HEK293 (cell line): Measurements from ENCODE around the gene TIMM17A.
"Not testable (repeated sequence)": the region's sequence is repeated elsewhere in the genome, so short reads cannot be mapped to it uniquely, and the experiment has no call there.

ENCODE experiments used
- CTCF ChIA-PET: fragments of 350-600 bp; formaldehyde crosslinking; extraction: SDS; loops from one replicate; lab custom pipeline; 2021; ENCODE audit warnings: antibody characterized with exemption; lab: Yijun Ruan, JAX
- POLR2A ChIA-PET: fragments of 300-600 bp; formaldehyde crosslinking; extraction: SDS; loops from one replicate; lab custom pipeline; 2020; ENCODE audit warnings: antibody characterized with exemption, inconsistent platforms; lab: Yijun Ruan, JAX
- H3K27ac ChIP-seq: fragments of 200-500 bp; sonication (Bioruptor generic); 2 replicates; pipeline ENCODE4 v1.5.1; 2014; ENCODE audit warnings: low read depth, low read length, control low read depth, inconsistent platforms; ENCODE audit errors: extremely low read depth
- H3K36me3 ChIP-seq, 2 experiments: fragments of 200-500 bp in 1 of 2; sonication (Bioruptor generic) in 1 of 2; 1 replicate in 1 of 2; 2 replicates in 1 of 2; pipeline ENCODE4 v1.5.1; 2014 to 2017; ENCODE audit warnings: inconsistent platforms in 2 of 2, low read length in 2 of 2; ENCODE audit not compliant: control insufficient read depth in 2 of 2, insufficient read depth in 1 of 2
- H3K4me1 ChIP-seq: fragments of 200-500 bp; sonication (Bioruptor generic); 2 replicates; pipeline ENCODE4 v1.5.1; 2014; ENCODE audit warnings: mild to moderate bottlenecking, low read length, inconsistent platforms; ENCODE audit not compliant: control insufficient read depth, insufficient read depth
- H3K4me3 ChIP-seq: 2 replicates; pipeline ENCODE4 v1.5.1; 2011; ENCODE audit warnings: low read depth, mild to moderate bottlenecking, control low read depth, low read length, moderate library complexity
- H3K9me3 ChIP-seq: fragments of 200-500 bp; sonication (Bioruptor generic); 2 replicates; pipeline ENCODE4 v1.5.1; 2014; ENCODE audit warnings: low read depth, low read length, inconsistent platforms; ENCODE audit not compliant: control insufficient read depth, insufficient read depth
- ZNF596 ChIP-seq: fragments of 450-650 bp; IDR thresholded peaks from 2 replicates; pipeline ENCODE4 v1.5.0; 2018; ENCODE audit warnings: missing biosample characterization, mild to moderate bottlenecking, missing genetic modification characterization, moderate library complexity

The TIMM17A gene

DNA sequence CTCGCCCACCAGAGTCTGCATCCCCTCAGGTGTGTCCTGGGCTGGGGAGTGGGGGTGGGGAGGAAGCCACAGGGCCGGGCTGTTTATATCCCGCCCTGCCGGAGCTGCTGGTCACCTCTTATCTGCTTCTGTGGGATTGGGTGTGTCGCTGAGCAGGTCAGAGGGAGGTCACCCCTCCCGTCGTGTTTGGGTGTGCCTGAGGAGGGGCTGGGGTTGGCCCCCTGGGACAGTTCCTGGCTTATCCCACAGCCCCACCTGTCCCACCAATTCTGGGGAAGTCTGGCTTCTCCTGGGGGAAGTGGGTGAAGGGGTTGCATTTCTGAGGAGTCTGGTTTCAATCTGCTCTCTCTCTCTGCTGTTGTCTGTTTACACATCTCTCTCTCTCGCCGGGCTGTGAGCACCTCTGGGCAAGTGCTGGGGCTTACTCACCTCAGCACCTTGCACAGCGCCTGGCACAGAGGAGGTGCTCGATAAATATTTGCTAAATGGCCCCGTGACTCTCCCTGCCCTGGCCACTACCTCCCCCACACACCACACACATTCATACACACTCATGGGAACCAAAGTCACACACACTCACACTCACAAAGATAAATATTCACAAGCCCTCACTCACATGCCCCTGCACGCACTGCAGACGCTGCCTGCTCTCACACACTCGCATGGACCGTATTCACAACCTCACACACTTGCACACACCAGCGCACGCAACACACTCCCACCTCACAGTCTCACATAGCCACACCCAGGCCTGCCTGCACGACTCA is 63.3 kb downstream of the TIMM17A start (continued):
- TF ChIP-seq ZNF596 (tag by site-specific recombination) = 0 out of 2 replicates have a peak, but pooled peaks have one; percentile 28

- POLR2A ChIA-PET = interaction anchor here (0.9 to 1.5 kb wide), 2 partner anchors 10 to 16 kb away, joined by 3 to 4 read pairs; no protein-coding TSS in a partner anchor
- not testable (repeated sequence) for H3K4me3 ChIP-seq, H3K36me3 ChIP-seq, H3K27ac ChIP-seq, H3K9me3 ChIP-seq
- CTCF ChIA-PET = interaction anchor here (1.4 kb wide), 1 partner anchor 10 kb away, joined by 3 read pairs; no protein-coding TSS in a partner anchor
- peaks cover 18% of the 10 kb centered on the region for H3K4me1 ChIP-seq
These were observed 63.9 kb downstream of the TIMM17A start for GRCh38 chr1:202019235-202019558.
